NCI-H1092 treated with DMSO at 0.1 percent for 48 hours (cell line): Measurements from ENCODE around the gene OR4D6.
A peak's percentile ranks its signal among the peaks of the same experiment; 100 is the strongest.
"Not testable (repeated sequence)": the region's sequence is repeated elsewhere in the genome, so short reads cannot be mapped to it uniquely, and the experiment has no call there.

ENCODE experiments used
- DNase-seq: peaks from one replicate; lab custom pipeline; 2025; lab: John Stamatoyannopoulos, UW

OR4D6 gene

GRCh38 chr11:59456661-59457060, at the start of gene OR4D6:
Gene OR4D6, plus strand, starts transcription at chr11:59456961. Its CDS starts 0 bp downstream, at chr11:59456961.
- DNase-seq: no peak

GRCh38 chr11:59413646-59414045, 43.1 kb upstream of the OR4D6 start:
- no peak for DNase-seq

- no peak for DNase-seq
Observed at GRCh38 chr11:59415111-59415510, 41.6 kb upstream of the OR4D6 start.

GRCh38 chr11:59416613-59417012, 40.1 kb upstream of the OR4D6 start:
- no peak for DNase-seq

- no peak for DNase-seq
Observed at GRCh38 chr11:59417023-59417422, 39.7 kb upstream of the OR4D6 start.

GRCh38 chr11:59418156-59418555, 38.6 kb upstream of the OR4D6 start:
- no peak for DNase-seq

- no peak for DNase-seq
Observed at GRCh38 chr11:59423835-59424234, 32.9 kb upstream of the OR4D6 start.

GRCh38 chr11:59425131-59425530, 31.6 kb upstream of the OR4D6 start:
- no peak for DNase-seq

- DNase-seq: no peak
Observed at GRCh38 chr11:59426361-59427067, 30.2 kb upstream of the OR4D6 start, which contains the start of gene OR5A2. Gene OR5A2, minus strand, starts transcription at chr11:59426413. Its CDS starts 3,460 bp downstream, at chr11:59422953.

GRCh38 chr11:59427068-59427382, 29.7 kb upstream of the OR4D6 start:
- DNase-seq: no peak

- peak; percentile 43 for DNase-seq
Observed at GRCh38 chr11:59429924-59430516, 26.7 kb upstream of the OR4D6 start.

GRCh38 chr11:59436169-59436568, 20.6 kb upstream of the OR4D6 start, which contains the start of gene OR5A1:
Gene OR5A1, plus strand, starts transcription at chr11:59436469. Its CDS starts 6,700 bp downstream, at chr11:59443169.
- DNase-seq: no peak

GRCh38 chr11:59437770-59438169, 19.0 kb upstream of the OR4D6 start:
- DNase-seq: no peak

GRCh38 chr11:59445624-59446023, 11.1 kb upstream of the OR4D6 start:
- not testable (repeated sequence) for DNase-seq

- DNase-seq: no peak
Observed at GRCh38 chr11:59448484-59448883, 8.3 kb upstream of the OR4D6 start.

- no peak for DNase-seq
Observed at GRCh38 chr11:59459916-59460315, 3.2 kb downstream of the OR4D6 start.

- DNase-seq: no peak
Observed at GRCh38 chr11:59463190-59463641, 6.5 kb downstream of the OR4D6 start.

- DNase-seq: no peak
Observed at GRCh38 chr11:59473015-59473414, 16.3 kb downstream of the OR4D6 start, which contains the start of gene OR4D10. Gene OR4D10, plus strand, starts transcription at chr11:59473315. Its CDS starts 4,115 bp downstream, at chr11:59477430.

- no peak for DNase-seq
Observed at GRCh38 chr11:59475176-59475575, 18.4 kb downstream of the OR4D6 start.

GRCh38 chr11:59479906-59480305, 23.1 kb downstream of the OR4D6 start:
- no peak for DNase-seq

GRCh38 chr11:59480359-59480758, 23.6 kb downstream of the OR4D6 start:
- DNase-seq: no peak

GRCh38 chr11:59501931-59502330, 45.2 kb downstream of the OR4D6 start:
- no peak for DNase-seq

- DNase-seq: no peak
Observed at GRCh38 chr11:59503276-59503675, 46.5 kb downstream of the OR4D6 start, which contains the start of gene OR4D11. Gene OR4D11, plus strand, starts transcription at chr11:59503576. Its CDS starts 0 bp downstream, at chr11:59503576.
